OCI-LY3 (cell line): ENCODE measurements around the gene ATP1B4.

Experiments used
- CTCF ChIP-seq: fragments of 200-600, 300-600 bp; sonication (generic); IDR thresholded peaks from 2 replicates; pipeline ENCODE4 v1.5.1; 2014; ENCODE audit warnings: antibody characterized with exemption, low read length, low read depth
- EZH2phosphoT487 ChIP-seq: fragments of 200-600 bp; shearing (Covaris generic); IDR thresholded peaks from 2 replicates; pipeline ENCODE4 v1.6.1; 2018; ENCODE audit warnings: antibody characterized with exemption, mixed run types, low read depth

GRCh38 chrX:120331116-120331515 lies 30.8 kb upstream of the ATP1B4 start:
- TF ChIP-seq CTCF (no peak), EZH2phosphoT487 (no peak)
